OCI-LY1 (cell line): ENCODE measurements around the gene SLAMF6.

Source experiments
- H2AFZ ChIP-seq: fragments of 200-600 bp; sonication (generic), shearing (Covaris generic); 2 replicates; pipeline ENCODE4 v1.6.0; 2014; ENCODE audit warnings: antibody characterized with exemption, mild to moderate bottlenecking, low read length
- H3F3A ChIP-seq: fragments of 200-600 bp; sonication (generic), shearing (Covaris generic); 2 replicates; pipeline ENCODE4 v1.6.0; 2014; ENCODE audit warnings: mild to moderate bottlenecking, antibody characterized with exemption, low read length, moderate library complexity; ENCODE audit not compliant: insufficient read depth
- H3K27ac ChIP-seq: fragments of 200-600 bp; sonication (generic); 2 replicates; pipeline ENCODE4 v1.5.1; 2014; ENCODE audit warnings: low read length, mixed run types, mild to moderate bottlenecking, low read depth; ENCODE audit not compliant: poor library complexity, severe bottlenecking
- H3K27me3 ChIP-seq: fragments of 200-600 bp; sonication (generic); 2 replicates; pipeline ENCODE4 v1.6.0; 2014; ENCODE audit warnings: antibody characterized with exemption, mild to moderate bottlenecking, low read length, moderate library complexity; ENCODE audit not compliant: insufficient read depth
- H3K36me3 ChIP-seq: fragments of 200-600 bp; sonication (generic); 2 replicates; pipeline ENCODE4 v1.6.1; 2014; ENCODE audit warnings: mild to moderate bottlenecking, antibody characterized with exemption, low read length, moderate library complexity, mixed read lengths; ENCODE audit not compliant: insufficient read depth
- H3K4me1 ChIP-seq: fragments of 200-600 bp; sonication (generic); 2 replicates; pipeline ENCODE4 v1.5.1; 2014; ENCODE audit warnings: mild to moderate bottlenecking, low read length, moderate library complexity; ENCODE audit not compliant: insufficient read depth, severe bottlenecking
- H3K4me2 ChIP-seq: fragments of 200-600 bp; sonication (generic), shearing (Covaris generic); 2 replicates; pipeline ENCODE4 v1.6.1; 2014; ENCODE audit warnings: low read length
- H3K4me3 ChIP-seq: fragments of 200-600 bp; sonication (generic); 2 replicates; pipeline ENCODE4 v1.5.1; 2014; ENCODE audit warnings: low read length, low read depth, mild to moderate bottlenecking, mixed read lengths; ENCODE audit not compliant: poor library complexity, severe bottlenecking
- H3K79me2 ChIP-seq: fragments of 200-600 bp; shearing (Covaris generic); 2 replicates; pipeline ENCODE4 v1.6.1; 2016; ENCODE audit warnings: mixed run types, low read length, mixed read lengths; ENCODE audit not compliant: insufficient read depth
- H3K9ac ChIP-seq: fragments of 200-600 bp; sonication (generic), shearing (Covaris generic); 2 replicates; pipeline ENCODE4 v1.6.1; 2014; ENCODE audit warnings: mild to moderate bottlenecking, low read length, mixed read lengths
- H3K9me2 ChIP-seq: fragments of 200-600 bp; sonication (generic), shearing (Covaris generic); 2 replicates; pipeline ENCODE4 v1.6.1; 2014; ENCODE audit warnings: low read depth, mild to moderate bottlenecking, low read length, mixed read lengths
- H3K9me3 ChIP-seq: fragments of 200-600 bp; shearing (Covaris generic); 2 replicates; pipeline ENCODE4 v1.6.1; 2014; ENCODE audit warnings: low read length, mixed read lengths
- H4K20me1 ChIP-seq: fragments of 200-600 bp; sonication (generic), shearing (Covaris generic); 2 replicates; pipeline ENCODE4 v1.6.0; 2016; ENCODE audit warnings: mild to moderate bottlenecking, low read length; ENCODE audit not compliant: insufficient read depth
- EZH2 ChIP-seq: fragments of 200-600 bp; sonication (generic), shearing (Covaris generic); IDR thresholded peaks from 2 replicates; pipeline ENCODE4 v1.8.0; 2017; ENCODE audit warnings: borderline replicate concordance, mixed run types, mild to moderate bottlenecking, antibody characterized with exemption, low read length, moderate library complexity, mixed read lengths
- TF ChIP-seq, protein P1 (sequence below): fragments of 200-600 bp; sonication (generic), shearing (Covaris generic); IDR thresholded peaks from 2 replicates; pipeline ENCODE4 v1.5.1; 2017; ENCODE audit warnings: mild to moderate bottlenecking, antibody characterized with exemption, low read length, moderate library complexity, mixed read lengths

SLAMF6 gene

GRCh38 chr1:160438317-160438918 lies 84.6 kb downstream of the SLAMF6 start:
- Histone ChIP-seq H2AFZ (peak overlapping the region; percentile 8), H3K4me3 (peak overlapping the region; percentile 26), H3K27me3 (no peaks in the 10 kb centered on the region), H3F3A (peaks cover 4% of the 10 kb centered on the region; the same call in 1 of the 2 replicates), H3K27ac (peak overlapping the region; percentile 60), H3K79me2 (no peaks in the 10 kb centered on the region), H3K9me3 (no peaks in the 10 kb centered on the region), H3K4me1 (peaks cover 31% of the 10 kb centered on the region), H4K20me1 (no peaks in the 10 kb centered on the region), H3K36me3 (no peaks in the 10 kb centered on the region), H3K9me2 (no peaks in the 10 kb centered on the region), H3K4me2 (peak overlapping the region; percentile 59), H3K9ac (peak overlapping the region; percentile 46)
- TF ChIP-seq, protein P1, sequence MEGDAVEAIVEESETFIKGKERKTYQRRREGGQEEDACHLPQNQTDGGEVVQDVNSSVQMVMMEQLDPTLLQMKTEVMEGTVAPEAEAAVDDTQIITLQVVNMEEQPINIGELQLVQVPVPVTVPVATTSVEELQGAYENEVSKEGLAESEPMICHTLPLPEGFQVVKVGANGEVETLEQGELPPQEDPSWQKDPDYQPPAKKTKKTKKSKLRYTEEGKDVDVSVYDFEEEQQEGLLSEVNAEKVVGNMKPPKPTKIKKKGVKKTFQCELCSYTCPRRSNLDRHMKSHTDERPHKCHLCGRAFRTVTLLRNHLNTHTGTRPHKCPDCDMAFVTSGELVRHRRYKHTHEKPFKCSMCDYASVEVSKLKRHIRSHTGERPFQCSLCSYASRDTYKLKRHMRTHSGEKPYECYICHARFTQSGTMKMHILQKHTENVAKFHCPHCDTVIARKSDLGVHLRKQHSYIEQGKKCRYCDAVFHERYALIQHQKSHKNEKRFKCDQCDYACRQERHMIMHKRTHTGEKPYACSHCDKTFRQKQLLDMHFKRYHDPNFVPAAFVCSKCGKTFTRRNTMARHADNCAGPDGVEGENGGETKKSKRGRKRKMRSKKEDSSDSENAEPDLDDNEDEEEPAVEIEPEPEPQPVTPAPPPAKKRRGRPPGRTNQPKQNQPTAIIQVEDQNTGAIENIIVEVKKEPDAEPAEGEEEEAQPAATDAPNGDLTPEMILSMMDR = no peak
- TF ChIP-seq EZH2 = no peak

- peak overlapping the region; percentile 26 for H3K4me3 ChIP-seq
- no peaks in the 10 kb centered on the region for H3K9me3 ChIP-seq
- no peaks in the 10 kb centered on the region for H3K36me3 ChIP-seq
- H3K9ac ChIP-seq = peak overlapping the region; percentile 46
- H3K9me2 ChIP-seq = no peaks in the 10 kb centered on the region
- H3K4me1 ChIP-seq = peaks cover 31% of the 10 kb centered on the region
- TF ChIP-seq EZH2 = no peak
- TF ChIP-seq, protein P1 = no peak
- H3K27ac ChIP-seq = peak overlapping the region; percentile 60
- H3K79me2 ChIP-seq = no peaks in the 10 kb centered on the region
- H4K20me1 ChIP-seq = no peaks in the 10 kb centered on the region
- H3K4me2 ChIP-seq = peak overlapping the region; percentile 59
- peak overlapping the region; percentile 8 for H2AFZ ChIP-seq
- no peaks in the 10 kb centered on the region for H3K27me3 ChIP-seq
- peaks cover 4% of the 10 kb centered on the region; the same call in 1 of the 2 replicates for H3F3A ChIP-seq
Measured at GRCh38 chr1:160437432-160438316, 85.4 kb downstream of the SLAMF6 start.

DNA sequence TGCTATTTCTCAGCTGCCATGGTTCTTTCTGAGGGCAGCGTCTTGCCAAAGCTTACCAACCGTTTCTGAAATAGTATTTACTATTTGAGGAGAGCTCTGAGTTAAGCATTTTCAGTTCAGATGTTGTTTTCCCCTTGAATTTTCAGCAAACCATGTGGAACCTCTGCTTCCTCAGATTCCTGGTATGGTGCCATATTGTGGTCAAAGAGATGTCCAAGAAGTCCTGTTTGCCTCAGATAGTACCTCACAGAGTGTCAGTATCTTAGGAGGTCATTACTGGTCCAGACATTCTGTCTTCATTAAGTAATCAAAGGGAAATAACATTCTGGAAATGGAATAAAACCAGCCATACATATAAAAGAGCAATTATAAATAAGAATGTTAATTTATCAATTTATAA lies 86.1 kb downstream of the SLAMF6 start:
- Histone ChIP-seq H3F3A (peaks cover 2% of the 10 kb centered on the region; the same call in 1 of the 2 replicates), H2AFZ (0 out of 2 replicates have a peak overlapping the region, but pooled peaks have one; percentile 4), H3K27ac (peak overlapping the region; percentile 60), H4K20me1 (no peaks in the 10 kb centered on the region), H3K36me3 (no peaks in the 10 kb centered on the region), H3K4me1 (peaks cover 38% of the 10 kb centered on the region), H3K79me2 (no peaks in the 10 kb centered on the region), H3K9ac (no peak overlapping the region), H3K4me3 (no peak overlapping the region), H3K4me2 (peak overlapping the region; percentile 59; the same call in 1 of the 2 replicates), H3K9me2 (no peaks in the 10 kb centered on the region), H3K27me3 (no peaks in the 10 kb centered on the region), H3K9me3 (no peaks in the 10 kb centered on the region)
- TF ChIP-seq, protein P1 = no peak
- no peak for TF ChIP-seq EZH2
